Neuronal stem cell (in vitro differentiated cells): ENCODE measurements around the gene CHST11.

Experiments used
- DNase-seq: peaks from one replicate; pipeline ENCODE4 v3.0.0-alpha.2; 2013; ENCODE audit warnings: low spot score
- H2AFZ ChIP-seq: one replicate; pipeline ENCODE4 v1.6.1; 2013; ENCODE audit warnings: mild to moderate bottlenecking, low read length, inconsistent platforms
- H2AK5ac ChIP-seq: 2 replicates; pipeline ENCODE4 v1.6.1; 2013; ENCODE audit warnings: low read depth, mild to moderate bottlenecking, inconsistent platforms, low read length, moderate library complexity, mixed read lengths
- H2BK120ac ChIP-seq: 2 replicates; pipeline ENCODE4 v1.6.1; 2013; ENCODE audit warnings: low read depth, mild to moderate bottlenecking, inconsistent platforms, low read length, moderate library complexity, mixed read lengths
- H2BK12ac ChIP-seq: one replicate; pipeline ENCODE4 v1.6.1; 2013; ENCODE audit warnings: low read length, inconsistent platforms
- H2BK15ac ChIP-seq: 2 replicates; pipeline ENCODE4 v1.6.1; 2013; ENCODE audit warnings: mild to moderate bottlenecking, low read length, inconsistent platforms, mixed read lengths
- H2BK5ac ChIP-seq: one replicate; pipeline ENCODE4 v1.6.1; 2013; ENCODE audit warnings: inconsistent platforms, mild to moderate bottlenecking, low read length, moderate library complexity
- H3K14ac ChIP-seq: one replicate; pipeline ENCODE4 v1.6.1; 2013; ENCODE audit warnings: low read length, inconsistent platforms
- H3K18ac ChIP-seq: 2 replicates; pipeline ENCODE4 v1.6.1; 2013; ENCODE audit warnings: low read length, inconsistent platforms
- H3K23ac ChIP-seq: 2 replicates; pipeline ENCODE4 v1.6.1; 2013; ENCODE audit warnings: low read depth, mild to moderate bottlenecking, mixed read lengths, low read length, inconsistent platforms; ENCODE audit not compliant: poor library complexity
- H3K27ac ChIP-seq: replicated peaks from 3 replicates; pipeline ENCODE4 v1.5.1; 2013; ENCODE audit warnings: low read length, inconsistent platforms
- H3K27me3 ChIP-seq, 3 experiments: 2 replicates each; pipeline ENCODE4 v1.6.1; 2013; ENCODE audit warnings: low read length in 3 of 3, mild to moderate bottlenecking in 2 of 3, inconsistent platforms in 1 of 3, low read depth in 1 of 3, mixed read lengths in 1 of 3, moderate library complexity in 1 of 3; ENCODE audit not compliant: control insufficient read depth in 3 of 3, insufficient read depth in 3 of 3
- H3K36me3 ChIP-seq, 2 donors: replicated peaks in 1 of 2; 2 replicates each; pipeline ENCODE4 v1.6.1; 2013; ENCODE audit warnings: low read length in 2 of 2; ENCODE audit not compliant: control insufficient read depth in 2 of 2, insufficient read depth in 2 of 2
- H3K4ac ChIP-seq: 2 replicates; pipeline ENCODE4 v1.6.1; 2013; ENCODE audit warnings: inconsistent platforms, mild to moderate bottlenecking, low read length, moderate library complexity
- H3K4me1 ChIP-seq, 2 donors: 1 replicate in 1 of 2; 2 replicates in 1 of 2; pipeline ENCODE4 v1.6.1; 2013; ENCODE audit warnings: low read length in 2 of 2, low read depth in 1 of 2; ENCODE audit not compliant: control insufficient read depth in 2 of 2, insufficient read depth in 1 of 2
- H3K4me2 ChIP-seq: one replicate; pipeline ENCODE4 v1.6.1; 2013; ENCODE audit warnings: mild to moderate bottlenecking, low read length, inconsistent platforms; ENCODE audit not compliant: insufficient read depth, poor library complexity, severe bottlenecking
- H3K4me3 ChIP-seq, 2 donors: 2 replicates each; pipeline ENCODE4 v1.5.1; 2013; ENCODE audit warnings: low read length in 2 of 2, mild to moderate bottlenecking in 2 of 2, inconsistent platforms in 1 of 2, moderate library complexity in 1 of 2
- H3K79me1 ChIP-seq: one replicate; pipeline ENCODE4 v1.6.1; 2013; ENCODE audit warnings: low read depth, mild to moderate bottlenecking, inconsistent platforms, low read length, moderate library complexity
- H3K9ac ChIP-seq: one replicate; pipeline ENCODE4 v1.6.1; 2013; ENCODE audit warnings: mild to moderate bottlenecking, low read depth, low read length, inconsistent platforms; ENCODE audit not compliant: poor library complexity
- H3K9me3 ChIP-seq, 2 donors: replicated peaks in 1 of 2; 2 replicates each; pipeline versions ENCODE3 to v1.6.1; 2013; ENCODE audit warnings: low read length in 2 of 2, mild to moderate bottlenecking in 2 of 2, inconsistent platforms in 1 of 2, low read depth in 1 of 2, mixed read lengths in 1 of 2, moderate library complexity in 1 of 2; ENCODE audit not compliant: control insufficient read depth in 2 of 2, insufficient read depth in 1 of 2
- H4K8ac ChIP-seq: one replicate; pipeline ENCODE4 v1.6.1; 2013; ENCODE audit warnings: low read depth, mild to moderate bottlenecking, inconsistent platforms, low read length, moderate library complexity
- H4K91ac ChIP-seq: one replicate; pipeline ENCODE4 v1.6.1; 2013; ENCODE audit warnings: low read length, low read depth, mild to moderate bottlenecking, inconsistent platforms; ENCODE audit not compliant: poor library complexity
- WGBS, 2 donors: extraction: QIAGEN DNeasy Blood & Tissue Kit; methylation state at CpG; one replicate each; pipeline ENCODE4 v1.1.7; 2013; ENCODE audit warnings: missing lambda C conversion rate in 2 of 2, mixed read lengths in 1 of 2; ENCODE audit not compliant: insufficient read length in 2 of 2, insufficient replicate concordance in 1 of 2; ENCODE audit errors: extremely low coverage in 2 of 2; 5-methylcytosine and 5-hydroxymethylcytosine counted together

CHST11 gene

GRCh38 chr12:104502638-104503037 lies 45.9 kb downstream of the CHST11 start:
- Histone ChIP-seq H3K27ac (no peak overlapping the region), H3K4me3 (no peak overlapping the region), H3K9me3 (no peaks in the 10 kb centered on the region), H2BK15ac (no peak overlapping the region), H2BK120ac (no peak overlapping the region), H4K8ac (no peak overlapping the region), H3K4me1 (peaks cover 0 to 8% of the 10 kb centered on the region in 2 donors), H3K27me3 (no peaks in the 10 kb centered on the region), H3K4ac (no peak overlapping the region), H4K91ac (no peak overlapping the region), H2AFZ (no peak overlapping the region), H2BK5ac (no peak overlapping the region), H3K79me1 (no peaks in the 10 kb centered on the region), H3K23ac (no peak overlapping the region), H3K4me2 (no peak overlapping the region), H2BK12ac (no peak overlapping the region), H3K14ac (no peak overlapping the region), H3K9ac (no peak overlapping the region), H3K18ac (no peak overlapping the region), H2AK5ac (no peak overlapping the region), H3K36me3 (no peaks in the 10 kb centered on the region)
- no peak for DNase-seq
- no CpG with 5 or more reads among the region's 6 CpGs for WGBS, 2 donors

GRCh38 chr12:104503191-104503590 lies 46.4 kb downstream of the CHST11 start:
- Histone ChIP-seq H3K4me2 (no peak overlapping the region), H3K4me1 (peaks cover 0 to 8% of the 10 kb centered on the region in 2 donors), H3K9ac (no peak overlapping the region), H3K14ac (no peak overlapping the region), H2BK15ac (no peak overlapping the region), H2AK5ac (no peak overlapping the region), H3K4ac (no peak overlapping the region), H2AFZ (no peak overlapping the region), H4K8ac (no peak overlapping the region), H3K27ac (no peak overlapping the region), H3K79me1 (no peaks in the 10 kb centered on the region), H3K9me3 (no peaks in the 10 kb centered on the region), H3K4me3 (no peak overlapping the region), H2BK12ac (no peak overlapping the region), H4K91ac (no peak overlapping the region), H3K36me3 (no peaks in the 10 kb centered on the region), H3K23ac (no peak overlapping the region), H3K27me3 (no peaks in the 10 kb centered on the region), H2BK120ac (no peak overlapping the region), H3K18ac (no peak overlapping the region), H2BK5ac (no peak overlapping the region)
- no CpG with 5 or more reads among the region's 4 CpGs for WGBS, 2 donors
- no peak for DNase-seq

- Histone ChIP-seq H3K27ac (no peak overlapping the region), H3K27me3 (no peaks in the 10 kb centered on the region), H3K79me1 (no peaks in the 10 kb centered on the region), H2BK120ac (no peak overlapping the region), H2BK15ac (no peak overlapping the region), H4K8ac (no peak overlapping the region), H3K18ac (peak overlapping the region; percentile 22), H3K4me2 (no peak overlapping the region), H3K23ac (no peak overlapping the region), H4K91ac (no peak overlapping the region), H2BK5ac (no peak overlapping the region), H3K4me3 (no peak overlapping the region), H3K9ac (no peak overlapping the region), H3K4me1 (peaks cover 0 to 8% of the 10 kb centered on the region in 2 donors), H2AK5ac (no peak overlapping the region), H2AFZ (no peak overlapping the region), H2BK12ac (no peak overlapping the region), H3K4ac (no peak overlapping the region), H3K14ac (no peak overlapping the region), H3K36me3 (no peaks in the 10 kb centered on the region), H3K9me3 (no peaks in the 10 kb centered on the region)
- no peak for DNase-seq
- no CpG with 5 or more reads among the region's 9 CpGs for WGBS, 2 donors
These were observed 47.4 kb downstream of the CHST11 start for GRCh38 chr12:104504146-104504545.

- H3K9me3 ChIP-seq, result no peaks in the 10 kb centered on the region
- DNase-seq, result no peak
- H2BK120ac ChIP-seq, result no peak overlapping the region
- H3K18ac ChIP-seq, result no peak overlapping the region
- H3K27ac ChIP-seq, result no peak overlapping the region
- H3K79me1 ChIP-seq, result no peaks in the 10 kb centered on the region
- no peaks in the 10 kb centered on the region for H3K27me3 ChIP-seq
- H3K9ac ChIP-seq, result no peak overlapping the region
- H2AK5ac ChIP-seq, result no peak overlapping the region
- H3K36me3 ChIP-seq, result no peaks in the 10 kb centered on the region
- H2AFZ ChIP-seq, result no peak overlapping the region
- H4K8ac ChIP-seq, result no peak overlapping the region
- H3K4me2 ChIP-seq, result no peak overlapping the region
- no peak overlapping the region for H3K14ac ChIP-seq
- H2BK12ac ChIP-seq, result no peak overlapping the region
- H2BK15ac ChIP-seq, result no peak overlapping the region
- H4K91ac ChIP-seq, result no peak overlapping the region
- no peak overlapping the region for H2BK5ac ChIP-seq
- no peak overlapping the region for H3K4ac ChIP-seq
- H3K4me3 ChIP-seq, result no peak overlapping the region
- no peak overlapping the region for H3K23ac ChIP-seq
- WGBS, 2 donors, result no CpG with 5 or more reads among the region's 7 CpGs
- H3K4me1 ChIP-seq, result peaks cover 0 to 7% of the 10 kb centered on the region in 2 donors
These were observed 48.5 kb downstream of the CHST11 start for GRCh38 chr12:104505095-104505818.
